MM.1S (cell line): ENCODE measurements around the gene GAS2L2.

Experiments
- DNase-seq: peaks from one replicate; pipeline ENCODE4 v3.0.0-alpha.2; 2015
- H2AFZ ChIP-seq: fragments of 300-600 bp; sonication (generic); 2 replicates; pipeline ENCODE4 v1.6.0; 2016; ENCODE audit warnings: antibody characterized with exemption, low read length
- H3F3A ChIP-seq: fragments of 300-600 bp; sonication (generic); 2 replicates; pipeline ENCODE4 v1.6.1; 2016; ENCODE audit warnings: mild to moderate bottlenecking, antibody characterized with exemption, low read length, moderate library complexity, mixed read lengths; ENCODE audit not compliant: insufficient read depth
- H3K27ac ChIP-seq: fragments of 300-600 bp; sonication (generic); 2 replicates; pipeline ENCODE4 v1.5.1; 2016; ENCODE audit warnings: mild to moderate bottlenecking, low read length
- H3K27me3 ChIP-seq: fragments of 300-600 bp; sonication (generic); replicated peaks from 2 replicates; pipeline ENCODE4 v1.6.0; 2016; ENCODE audit warnings: low read length; ENCODE audit not compliant: insufficient read depth
- H3K36me3 ChIP-seq: fragments of 300-600 bp; sonication (generic); replicated peaks from 2 replicates; pipeline ENCODE4 v1.6.1; 2016; ENCODE audit warnings: mild to moderate bottlenecking, low read length, mixed read lengths; ENCODE audit not compliant: insufficient read depth
- H3K4me1 ChIP-seq: fragments of 300-600 bp; sonication (generic); 2 replicates; pipeline ENCODE4 v1.6.1; 2016; ENCODE audit warnings: low read length, mixed read lengths
- H3K4me2 ChIP-seq: fragments of 300-600 bp; sonication (generic); 2 replicates; pipeline ENCODE4 v1.6.0; 2016; ENCODE audit warnings: low read depth, low read length
- H3K4me3 ChIP-seq: fragments of 300-600 bp; sonication (generic); 2 replicates; pipeline ENCODE4 v1.5.1; 2016; ENCODE audit warnings: low read length, mixed read lengths
- H3K79me2 ChIP-seq: fragments of 300-600 bp; sonication (generic); 2 replicates; pipeline ENCODE4 v1.6.1; 2016; ENCODE audit warnings: mixed run types, low read length, mixed read lengths
- H3K9ac ChIP-seq: fragments of 300-600 bp; sonication (generic); 2 replicates; pipeline ENCODE4 v1.6.1; 2016; ENCODE audit warnings: low read length, mixed read lengths
- H3K9me2 ChIP-seq: fragments of 300-600 bp; sonication (generic); replicated peaks from 2 replicates; pipeline ENCODE4 v1.6.1; 2016; ENCODE audit warnings: mild to moderate bottlenecking, low read length, mixed read lengths; ENCODE audit not compliant: insufficient read depth
- H3K9me3 ChIP-seq: fragments of 300-600 bp; sonication (generic); replicated peaks from 2 replicates; pipeline ENCODE4 v1.6.1; 2016; ENCODE audit warnings: mild to moderate bottlenecking, low read length, mixed read lengths; ENCODE audit not compliant: insufficient read depth
- H4K20me1 ChIP-seq: fragments of 300-600 bp; sonication (generic); 2 replicates; pipeline ENCODE4 v1.6.1; 2016; ENCODE audit warnings: mild to moderate bottlenecking, low read length, moderate library complexity, mixed read lengths; ENCODE audit not compliant: insufficient read depth
- CTCF ChIP-seq: fragments of 300-600 bp; sonication (generic); IDR thresholded peaks from 2 replicates; pipeline ENCODE4 v1.5.1; 2016; ENCODE audit warnings: antibody characterized with exemption, low read length, mixed read lengths
- EZH2 ChIP-seq: fragments of 300-600 bp; sonication (generic); optimal IDR thresholded peaks from 2 replicates; pipeline ENCODE3; 2017; ENCODE audit warnings: low read depth, mild to moderate bottlenecking, antibody characterized with exemption, low read length, mixed read lengths
- EZH2phosphoT487 ChIP-seq: fragments of 300-600 bp; sonication (generic); IDR thresholded peaks from 2 replicates; pipeline ENCODE4 v1.6.1; 2018; ENCODE audit warnings: antibody characterized with exemption, low read length

Gene GAS2L2

GRCh38 chr17:35784895-35785294 is 31.9 kb upstream of the GAS2L2 start:
- DNase-seq = no peak
- no peaks in the 10 kb centered on the region for H3K9me2 ChIP-seq
- no peaks in the 10 kb centered on the region for H3K36me3 ChIP-seq
- 0 out of 2 replicates have a peak, but pooled peaks cover 9% of the 10 kb centered on the region for H3K27me3 ChIP-seq
- H3K4me1 ChIP-seq = no peaks in the 10 kb centered on the region
- no peak overlapping the region for H3K4me2 ChIP-seq
- TF ChIP-seq CTCF = no peak
- no peak for TF ChIP-seq EZH2
- TF ChIP-seq EZH2phosphoT487 = no peak
- H3K79me2 ChIP-seq = no peaks in the 10 kb centered on the region
- H2AFZ ChIP-seq = no peak overlapping the region
- no peak overlapping the region for H3K9ac ChIP-seq
- H3K4me3 ChIP-seq = no peak overlapping the region
- no peaks in the 10 kb centered on the region for H4K20me1 ChIP-seq
- no peak overlapping the region for H3K27ac ChIP-seq
- H3F3A ChIP-seq = no peaks in the 10 kb centered on the region
- H3K9me3 ChIP-seq = no peaks in the 10 kb centered on the region

- H3F3A ChIP-seq = no peaks in the 10 kb centered on the region
- H3K4me1 ChIP-seq = no peaks in the 10 kb centered on the region
- H3K9me3 ChIP-seq = no peaks in the 10 kb centered on the region
- no peaks in the 10 kb centered on the region for H3K36me3 ChIP-seq
- no peak overlapping the region for H3K4me2 ChIP-seq
- no peak overlapping the region for H3K4me3 ChIP-seq
- TF ChIP-seq EZH2 (no peak), CTCF (no peak), EZH2phosphoT487 (no peak)
- H3K9ac ChIP-seq = no peak overlapping the region
- H3K9me2 ChIP-seq = no peaks in the 10 kb centered on the region
- no peak overlapping the region for H3K27ac ChIP-seq
- no peaks in the 10 kb centered on the region for H3K79me2 ChIP-seq
- H2AFZ ChIP-seq = no peak overlapping the region
- H3K27me3 ChIP-seq = peaks cover 14% of the 10 kb centered on the region; the same call in 1 of the 2 replicates
- no peak for DNase-seq
- H4K20me1 ChIP-seq = no peaks in the 10 kb centered on the region; the same call in 1 of the 2 replicates
These were observed 27.9 kb upstream of the GAS2L2 start for GRCh38 chr17:35780950-35781349.

GRCh38 chr17:35778641-35779196 is 25.7 kb upstream of the GAS2L2 start:
- TF ChIP-seq EZH2phosphoT487 (no peak), CTCF (no peak), EZH2 (no peak)
- H3F3A ChIP-seq = no peaks in the 10 kb centered on the region
- H3K4me2 ChIP-seq = no peak overlapping the region
- H3K9ac ChIP-seq = no peak overlapping the region
- no peaks in the 10 kb centered on the region for H3K36me3 ChIP-seq
- H3K27me3 ChIP-seq = peaks cover 14% of the 10 kb centered on the region; the same call in 1 of the 2 replicates
- no peaks in the 10 kb centered on the region for H3K9me3 ChIP-seq
- no peaks in the 10 kb centered on the region for H3K9me2 ChIP-seq
- H3K79me2 ChIP-seq = no peaks in the 10 kb centered on the region
- H3K4me1 ChIP-seq = no peaks in the 10 kb centered on the region
- no peak overlapping the region for H3K27ac ChIP-seq
- no peak overlapping the region for H3K4me3 ChIP-seq
- no peak for DNase-seq
- no peaks in the 10 kb centered on the region; the same call in 1 of the 2 replicates for H4K20me1 ChIP-seq
- no peak overlapping the region for H2AFZ ChIP-seq
